NCI-H510A treated with DMSO at 0.1 percent for 48 hours (cell line): ENCODE measurements around the gene EYA2.

Source experiments
- DNase-seq: peaks from one replicate; lab custom pipeline; 2025; lab: John Stamatoyannopoulos, UW

Gene EYA2

GRCh38 chr20:47007826-47008655, 113.4 kb downstream of the EYA2 start:
- no peak for DNase-seq

DNA sequence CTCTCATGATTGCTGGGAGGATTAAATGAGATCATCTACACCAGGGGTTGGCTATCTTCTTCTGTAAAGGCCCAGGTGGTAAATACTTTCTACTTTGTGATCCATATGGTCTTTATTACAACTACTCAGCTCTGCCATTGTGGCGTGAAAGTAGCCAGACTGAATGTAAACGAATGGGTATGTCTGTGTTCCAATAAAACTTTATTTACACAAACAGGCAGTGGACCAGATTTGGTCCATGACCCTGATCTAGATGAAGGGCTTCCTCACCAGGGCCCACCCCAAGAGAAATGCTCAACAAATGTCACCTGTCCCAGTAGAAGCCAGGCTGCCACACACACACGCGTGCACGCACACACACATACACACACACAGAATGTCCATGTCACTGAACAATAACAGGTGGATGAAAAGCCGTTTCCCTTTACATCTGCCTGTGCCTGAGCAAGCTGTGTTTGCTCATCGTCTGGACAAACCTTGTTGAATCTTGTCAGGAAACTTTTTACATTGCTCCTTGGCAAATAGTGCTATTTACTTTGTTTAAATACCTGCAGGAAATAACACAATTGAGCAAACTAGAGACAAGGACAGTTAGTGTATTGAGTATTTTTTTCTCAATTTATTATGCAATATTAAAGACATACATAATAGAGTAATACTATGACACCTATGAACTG, 114.3 kb downstream of the EYA2 start:
- DNase-seq: peak; percentile 73

DNA sequence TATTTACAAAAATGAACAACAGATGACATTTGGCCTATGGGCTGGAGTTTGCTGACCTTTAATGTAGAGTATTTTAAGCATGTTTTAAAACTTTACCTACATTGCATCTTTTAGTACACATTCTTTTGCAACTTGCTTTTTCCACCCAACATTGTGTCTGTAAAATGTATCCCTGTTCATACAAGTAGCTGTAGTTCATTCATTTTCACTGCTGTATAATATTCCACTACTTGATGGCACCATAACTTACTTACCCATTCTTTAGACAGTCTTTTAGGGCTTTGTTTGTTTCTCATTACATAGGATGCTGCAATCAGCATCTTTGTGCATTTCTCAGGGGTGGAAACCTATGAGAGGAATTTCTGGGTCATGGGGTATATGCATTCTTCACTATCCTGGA, 115.1 kb downstream of the EYA2 start:
- no peak for DNase-seq

GRCh38 chr20:47011984-47012383, 117.3 kb downstream of the EYA2 start:
- DNase-seq: no peak

GRCh38 chr20:47013606-47014005, 119.0 kb downstream of the EYA2 start:
- no peak for DNase-seq

DNA sequence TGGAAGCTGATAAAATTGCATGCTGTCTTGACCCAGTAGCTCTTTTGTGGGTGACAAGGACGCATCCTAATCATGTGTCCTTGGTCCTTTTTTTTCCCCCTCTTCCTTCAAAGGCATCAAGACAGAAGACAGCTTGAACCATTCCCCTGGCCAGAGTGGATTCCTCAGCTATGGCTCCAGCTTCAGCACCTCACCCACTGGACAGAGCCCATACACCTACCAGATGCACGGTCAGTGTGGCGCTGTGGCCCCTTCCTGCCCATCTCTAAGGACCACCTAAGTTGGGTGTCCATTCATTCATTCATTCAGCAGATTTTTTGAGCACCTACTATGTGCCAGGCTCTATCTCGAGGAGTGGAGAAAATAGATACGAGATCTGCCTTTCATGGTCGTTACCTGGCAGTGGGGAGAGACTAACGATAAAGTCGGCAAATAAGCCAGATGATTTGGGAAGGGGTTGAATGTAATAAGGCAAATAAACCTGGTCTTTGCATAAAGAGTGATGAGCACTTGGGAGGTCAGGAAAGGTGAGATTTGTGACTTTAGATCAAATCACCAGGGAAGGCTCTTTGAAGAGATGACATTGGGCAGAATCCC, 121.5 kb downstream of the EYA2 start:
- no peak for DNase-seq

- DNase-seq: no peak
Measured at GRCh38 chr20:47018381-47018780, 123.7 kb downstream of the EYA2 start.

- no peak for DNase-seq
Measured at GRCh38 chr20:47019121-47019824, 124.6 kb downstream of the EYA2 start.

DNA sequence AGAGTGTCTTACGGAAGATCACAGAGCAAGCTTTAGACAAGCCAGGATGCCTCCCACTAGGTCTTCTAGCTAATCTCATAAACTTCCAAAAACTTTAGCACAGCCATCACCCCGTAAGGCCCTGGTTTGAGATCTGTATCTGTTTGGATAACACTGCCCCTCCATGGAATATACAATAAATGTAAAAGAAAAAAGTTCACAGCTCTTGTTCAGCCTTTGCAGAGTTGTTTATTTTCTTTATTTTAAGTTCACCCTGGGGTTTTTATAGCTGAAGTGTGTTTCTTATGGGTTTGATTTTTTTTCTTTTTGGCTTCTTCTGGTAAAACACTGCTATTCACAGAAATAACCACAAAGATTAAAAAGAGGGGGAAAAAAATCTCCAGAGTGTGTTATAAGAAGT, 125.6 kb downstream of the EYA2 start:
- no peak for DNase-seq

GRCh38 chr20:47021850-47022249, 127.2 kb downstream of the EYA2 start:
- no peak for DNase-seq

DNA sequence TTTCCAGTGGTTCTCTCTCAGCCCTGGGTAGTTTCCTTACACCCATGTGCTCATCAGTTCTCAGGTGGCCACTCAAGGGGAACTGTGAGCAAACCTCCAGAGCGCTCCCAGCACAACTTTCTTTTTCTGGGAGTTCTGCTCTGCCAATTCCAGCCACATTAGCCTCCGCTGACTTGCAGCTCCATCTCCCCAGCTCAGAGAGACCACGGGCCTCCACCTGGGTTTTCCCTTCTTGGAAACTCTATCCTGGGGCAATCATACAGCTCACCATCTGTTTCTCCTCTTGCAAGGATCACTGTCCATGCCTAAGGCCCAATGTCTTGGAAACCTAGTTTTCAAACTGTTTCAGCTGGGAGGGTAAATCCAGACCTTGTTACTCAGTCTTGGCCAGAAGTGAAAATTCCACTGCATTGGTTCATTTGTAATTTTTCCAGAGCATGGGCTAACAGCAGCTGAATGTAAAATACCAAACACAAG, 129.9 kb downstream of the EYA2 start:
- DNase-seq: no peak

DNA sequence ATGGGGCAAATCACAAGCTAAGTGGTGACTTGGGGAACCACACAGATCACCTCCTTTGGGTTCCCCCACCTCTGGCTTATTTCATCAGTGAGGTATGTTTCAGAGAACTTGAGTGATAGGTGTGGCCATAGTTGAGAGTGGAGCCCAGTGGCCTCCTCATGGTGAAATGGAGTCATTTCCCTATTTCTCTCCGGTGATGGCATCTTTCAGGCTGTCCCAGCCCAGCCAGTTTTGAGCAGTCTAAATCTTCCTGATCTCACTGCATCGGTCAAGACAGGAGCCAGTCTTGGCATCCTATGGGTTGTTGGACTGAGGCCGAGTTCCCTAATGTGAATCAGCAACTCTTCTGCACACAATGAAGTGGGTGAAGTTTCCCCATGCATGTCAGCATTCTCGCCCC, 132.4 kb downstream of the EYA2 start:
- no peak for DNase-seq

DNA sequence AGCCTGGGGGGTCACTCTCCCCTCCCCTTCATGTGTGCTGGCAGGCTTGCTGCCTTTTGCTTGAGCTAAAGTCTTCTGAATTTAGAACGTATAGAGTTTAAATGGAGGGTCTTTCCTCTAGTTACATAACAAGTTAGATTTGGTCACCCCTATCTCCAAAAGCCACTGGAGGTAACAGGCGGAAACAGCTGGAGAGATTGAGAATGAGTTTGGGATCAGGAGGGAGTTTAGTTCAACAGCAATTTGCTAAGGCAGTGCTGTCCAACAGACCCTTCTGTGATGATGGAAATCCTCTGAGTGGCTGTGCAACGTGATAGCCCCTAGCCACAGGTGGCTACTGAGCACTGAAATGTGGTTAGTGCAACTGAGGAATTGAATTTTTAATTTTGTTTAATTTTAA, 132.8 kb downstream of the EYA2 start:
- no peak for DNase-seq

- DNase-seq: no peak
Measured at GRCh38 chr20:47028487-47028886, 133.8 kb downstream of the EYA2 start.

GRCh38 chr20:47029845-47030244, 135.2 kb downstream of the EYA2 start:
- no peak for DNase-seq

- DNase-seq: no peak
Measured at GRCh38 chr20:47030271-47030810, 135.7 kb downstream of the EYA2 start.

DNA sequence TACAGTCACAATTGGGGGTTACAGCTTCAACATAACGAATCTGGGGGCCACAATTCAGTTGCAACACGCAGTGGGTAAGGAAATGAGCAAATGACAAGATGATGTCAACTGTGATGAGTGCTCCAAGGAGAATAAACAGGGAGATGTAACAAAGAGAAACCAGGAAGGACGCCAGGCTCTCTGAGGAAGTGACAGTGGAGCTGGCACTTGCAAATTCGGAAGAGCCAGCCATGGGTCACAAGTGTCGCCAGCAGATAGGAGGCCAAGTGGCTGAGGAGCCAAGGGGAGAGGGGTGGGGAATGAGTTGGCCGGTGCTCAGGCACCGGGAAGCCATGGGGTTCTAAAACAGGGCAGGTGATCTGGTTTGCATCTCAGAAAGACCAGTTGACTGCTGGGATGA, 136.4 kb downstream of the EYA2 start:
- no peak for DNase-seq

DNA sequence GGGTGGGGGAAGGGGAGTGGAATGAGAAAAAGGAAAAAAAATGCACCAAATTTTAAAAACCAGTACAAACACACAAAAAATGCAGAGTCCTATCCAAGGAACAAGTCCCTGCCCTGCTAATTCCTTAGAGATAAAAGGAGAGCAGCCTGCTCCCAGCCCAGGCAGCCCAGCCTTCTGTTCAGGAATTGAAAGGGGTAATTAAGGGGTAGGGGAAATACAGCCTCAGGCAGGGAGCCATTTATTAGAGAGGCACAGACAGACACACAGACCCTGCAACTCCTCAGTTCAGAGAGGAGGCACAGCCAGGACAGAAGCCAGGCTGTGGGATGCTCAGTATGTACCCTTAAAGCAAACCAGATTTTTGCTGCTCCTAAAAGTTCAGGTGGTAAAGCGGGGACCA, 137.2 kb downstream of the EYA2 start:
- DNase-seq: no peak

DNA sequence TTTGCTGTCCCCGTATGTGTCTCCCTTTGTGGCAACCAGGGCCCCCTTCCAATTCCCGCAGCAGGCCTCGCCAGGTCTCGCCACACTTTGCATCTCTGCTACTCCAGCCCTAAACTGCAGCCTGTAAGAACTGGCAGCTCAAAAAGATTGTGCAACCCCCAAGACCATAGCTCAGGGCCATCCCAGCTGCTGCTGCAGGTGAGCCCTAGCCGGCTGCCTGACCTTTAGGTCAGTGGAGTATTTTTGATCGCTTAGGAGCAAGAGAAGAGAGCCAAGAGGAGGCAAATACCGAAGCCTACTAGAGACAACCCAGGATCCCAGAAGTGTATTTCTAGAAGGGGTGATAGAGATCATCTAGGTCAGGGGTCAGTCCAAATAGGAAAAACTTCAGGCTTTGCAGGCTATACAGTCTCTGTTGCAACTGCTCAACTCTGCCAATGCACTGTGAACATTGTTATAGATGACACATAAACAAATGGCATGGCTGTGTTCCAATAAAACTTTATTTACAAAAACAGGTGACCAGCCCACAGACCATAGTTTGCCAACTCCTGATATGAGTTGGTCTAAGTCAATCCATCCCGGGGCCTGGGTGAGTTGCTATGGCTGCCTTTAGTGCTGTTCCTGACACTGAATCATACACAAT, 138.4 kb downstream of the EYA2 start:
- no peak for DNase-seq

- DNase-seq: no peak
Measured at GRCh38 chr20:47033665-47034064, 139.0 kb downstream of the EYA2 start.

DNA sequence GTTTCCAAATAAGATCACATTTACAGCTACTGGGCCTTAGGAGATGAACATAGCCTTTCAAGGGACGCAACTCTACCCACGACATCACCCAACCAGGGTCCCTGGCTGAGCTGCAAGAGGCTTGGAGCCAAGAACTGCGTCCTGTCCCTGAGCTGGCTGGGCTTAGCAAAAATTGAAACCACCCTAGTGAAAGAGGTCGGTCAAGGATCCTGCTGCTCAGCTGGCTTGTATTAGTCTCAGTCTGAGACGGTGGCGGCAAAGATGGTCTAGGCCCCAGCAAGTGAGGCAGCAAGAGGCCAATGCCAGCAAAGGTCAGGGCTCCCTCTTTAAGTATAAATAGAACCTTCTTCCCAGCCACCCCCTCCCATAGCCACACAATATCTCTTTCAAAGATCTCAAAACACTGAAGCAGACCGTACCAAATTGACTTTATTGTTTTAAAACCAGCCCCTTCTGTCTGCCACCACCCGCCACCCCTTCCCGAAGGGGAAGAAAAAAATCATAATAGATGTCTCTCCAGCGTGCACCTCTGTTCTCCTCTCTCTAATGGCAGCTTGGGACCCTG, 140.5 kb downstream of the EYA2 start:
- DNase-seq: no peak
